HEK293T (cell line): ENCODE results near the gene TIMM50.
"Not testable (repeated sequence)": the region's sequence is repeated elsewhere in the genome, so short reads cannot be mapped to it uniquely, and the experiment has no call there.

Experiments used
- ARNT ChIP-seq: fragments of 450-650 bp; IDR thresholded peaks from 2 replicates; pipeline ENCODE4 v1.6.1; 2017; ENCODE audit warnings: mild to moderate bottlenecking
- BHLHE40 ChIP-seq: fragments of 450-650 bp; IDR thresholded peaks from 2 replicates; pipeline ENCODE4 v1.6.1; 2016; ENCODE audit warnings: mild to moderate bottlenecking, moderate library complexity, borderline replicate concordance
- ELF4 ChIP-seq: fragments of 450-650 bp; IDR thresholded peaks from 2 replicates; pipeline ENCODE4 v1.6.1; 2017; ENCODE audit warnings: antibody characterized with exemption
- FOXA1 ChIP-seq: fragments of 450-650 bp; IDR thresholded peaks from 2 replicates; pipeline ENCODE4 v1.6.1; 2016; ENCODE audit warnings: mild to moderate bottlenecking
- LEF1 ChIP-seq: fragments of 450-650 bp; IDR thresholded peaks from 2 replicates; pipeline ENCODE4 v1.6.1; 2017; ENCODE audit warnings: mild to moderate bottlenecking, borderline replicate concordance
- SP1 ChIP-seq: fragments of 450-650 bp; IDR thresholded peaks from 2 replicates; pipeline ENCODE4 v1.6.1; 2017
- TARDBP ChIP-seq: fragments of 450-650 bp; IDR thresholded peaks from 2 replicates; pipeline ENCODE4 v1.6.1; 2016

DNA sequence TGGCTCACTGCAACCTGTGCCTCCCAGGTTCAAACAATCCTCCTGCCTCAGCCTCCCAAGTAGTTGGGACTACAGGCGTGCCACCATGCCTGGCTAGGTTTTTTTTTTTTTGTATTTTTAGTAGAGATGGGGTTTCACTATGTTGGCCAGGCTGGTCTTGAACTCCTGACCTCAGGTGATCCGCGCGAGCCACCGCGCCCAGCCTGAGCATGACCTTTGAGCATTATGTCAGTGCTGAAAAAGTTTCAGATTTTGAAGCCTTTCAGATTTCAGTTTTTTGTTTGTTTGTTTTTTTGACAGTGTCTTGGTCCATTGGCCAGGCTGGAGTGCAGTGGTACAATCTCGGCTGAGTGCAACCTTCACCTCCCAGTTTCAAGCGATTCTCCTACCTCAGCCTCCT, 29.4 kb upstream of the TIMM50 start:
- TF ChIP-seq SP1, ELF4, BHLHE40, TARDBP, ARNT, LEF1, FOXA1: not testable (repeated sequence)
